Glomerular visceral epithelial cell (primary cell): ENCODE data around the gene INPP5A.

Experiments
- DNase-seq: peaks from one replicate; pipeline ENCODE4 v3.0.0-alpha.2; 2016; ENCODE audit errors: extremely low spot score

INPP5A gene

DNA sequence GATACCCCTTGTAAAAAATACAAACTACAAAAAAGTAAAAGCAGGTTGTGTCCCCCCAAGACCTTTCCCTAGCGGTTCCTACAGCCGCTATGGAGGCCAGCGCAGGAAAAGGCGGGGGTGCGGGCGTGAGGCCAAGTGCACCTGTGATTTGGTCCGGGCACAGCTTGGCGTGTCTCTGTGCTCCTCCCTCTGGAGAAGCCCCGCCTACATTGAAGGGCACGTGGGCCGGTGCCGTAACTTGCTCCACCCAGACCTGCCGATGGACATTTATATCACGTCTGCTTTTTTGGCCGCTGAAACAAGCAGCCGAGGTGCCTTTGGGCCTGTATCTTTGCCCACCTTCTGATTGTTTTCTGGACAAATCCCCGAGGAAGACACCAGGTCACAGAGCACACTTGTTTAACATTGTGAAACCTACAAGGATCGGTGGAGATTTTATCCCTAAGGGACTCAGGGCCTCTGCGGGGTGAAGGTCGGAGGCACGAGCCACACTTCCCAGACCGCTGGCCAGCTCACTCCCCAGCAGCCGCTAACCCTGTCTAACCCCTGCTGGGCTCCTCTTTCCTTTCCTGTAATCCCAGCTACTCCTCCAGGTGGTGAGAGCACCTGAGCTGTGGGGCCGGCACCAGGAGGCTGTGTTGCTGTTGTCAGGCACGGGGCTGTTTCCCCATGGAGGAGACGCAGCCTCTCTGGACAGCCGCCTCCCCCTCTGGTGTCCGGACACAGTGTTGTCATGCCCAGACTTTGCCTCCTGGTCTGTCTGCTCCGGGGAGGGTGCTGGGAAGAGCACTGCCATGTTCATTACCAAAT lies 18.8 kb upstream of the INPP5A start:
- no peak for DNase-seq

DNA sequence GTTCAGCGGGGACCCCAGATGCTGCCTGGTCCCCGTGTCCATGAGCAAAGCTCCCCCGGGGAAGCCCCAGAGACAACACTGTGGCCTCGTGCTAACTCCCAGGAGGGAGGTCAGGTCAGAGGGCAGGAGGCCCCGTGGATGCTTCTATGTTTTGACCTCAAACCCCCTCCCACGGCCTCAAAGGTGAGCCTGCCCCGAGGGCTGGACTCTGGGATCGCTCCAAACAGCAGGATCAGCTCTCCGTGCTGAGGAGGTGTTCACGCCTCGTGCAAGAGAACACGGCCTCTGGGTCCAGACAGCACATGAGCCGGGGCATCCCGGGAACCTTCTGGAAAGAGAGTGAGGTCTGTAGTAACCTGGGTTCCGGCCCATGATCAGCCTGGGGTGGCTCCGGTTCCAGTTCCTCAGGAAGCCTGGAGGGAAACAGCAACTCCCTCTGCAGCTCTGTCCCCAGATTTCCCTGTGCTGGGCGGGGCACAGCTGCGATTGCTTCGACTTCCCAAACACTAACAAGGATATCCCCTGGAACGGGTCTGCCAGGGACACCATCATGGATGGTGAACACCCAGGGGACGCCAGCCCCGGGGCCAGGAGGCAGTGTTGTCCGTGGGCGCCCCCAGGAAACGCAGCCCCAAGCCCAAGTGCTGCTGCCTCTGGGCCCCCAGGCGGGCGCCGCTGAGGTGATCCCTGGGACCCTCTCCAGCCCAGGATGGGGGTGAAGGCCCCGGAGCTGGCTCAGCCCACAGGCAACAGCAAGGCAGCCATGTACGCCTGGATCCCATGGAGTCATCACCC lies 18.0 kb upstream of the INPP5A start:
- DNase-seq, result no peak

DNA sequence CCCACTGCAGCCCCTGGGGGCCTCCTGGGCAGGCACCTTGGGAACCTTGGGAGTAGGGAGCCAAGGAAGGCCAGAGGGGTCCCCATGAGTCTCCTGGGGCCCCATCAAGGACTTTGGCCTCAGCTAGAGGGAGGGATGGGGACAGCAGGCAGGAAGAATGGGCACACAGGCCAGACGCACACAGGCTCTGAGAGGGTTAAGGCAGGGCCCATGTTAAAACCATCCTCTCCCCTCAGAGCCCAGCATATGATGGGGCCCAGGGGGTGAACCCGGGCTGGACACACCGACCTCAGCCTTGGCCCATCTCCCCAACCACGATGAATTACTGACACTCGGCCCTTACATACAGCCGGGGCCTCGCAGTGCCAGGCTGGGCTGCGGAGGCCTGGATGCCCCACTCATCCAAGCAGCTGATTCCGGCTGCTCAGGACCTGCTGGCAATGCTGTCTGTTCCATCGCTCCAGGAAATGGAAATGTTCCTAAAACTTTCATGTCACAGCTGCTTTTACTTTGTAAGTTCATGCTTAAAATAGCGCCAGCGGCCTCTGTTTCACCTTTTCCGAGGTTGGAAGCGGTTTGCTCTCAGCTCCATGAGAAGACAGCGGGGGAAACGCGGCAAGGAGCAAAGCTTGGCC lies 17.3 kb upstream of the INPP5A start:
- no peak for DNase-seq

DNA sequence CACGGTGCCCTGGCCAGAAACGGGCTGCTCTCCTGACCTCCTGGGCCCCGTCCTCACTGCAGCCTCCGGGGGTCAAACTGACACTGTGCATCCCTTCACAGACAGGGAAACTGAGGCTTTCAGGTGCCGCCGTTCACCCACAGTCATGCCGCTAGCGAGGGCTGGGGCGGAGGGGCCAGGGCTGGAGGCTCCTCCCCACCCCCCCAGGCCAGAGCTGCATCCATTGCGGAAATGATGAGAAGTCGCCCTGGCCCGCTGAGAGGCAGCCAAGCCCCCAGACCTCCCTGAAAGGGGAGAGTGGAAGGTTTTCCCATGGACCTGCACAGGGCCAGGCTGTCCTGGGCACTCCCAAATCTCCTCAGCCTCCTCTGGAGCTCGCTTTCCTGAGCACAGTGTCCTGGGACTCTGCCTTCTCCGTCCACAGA lies 16.5 kb upstream of the INPP5A start:
- DNase-seq, result no peak

DNA sequence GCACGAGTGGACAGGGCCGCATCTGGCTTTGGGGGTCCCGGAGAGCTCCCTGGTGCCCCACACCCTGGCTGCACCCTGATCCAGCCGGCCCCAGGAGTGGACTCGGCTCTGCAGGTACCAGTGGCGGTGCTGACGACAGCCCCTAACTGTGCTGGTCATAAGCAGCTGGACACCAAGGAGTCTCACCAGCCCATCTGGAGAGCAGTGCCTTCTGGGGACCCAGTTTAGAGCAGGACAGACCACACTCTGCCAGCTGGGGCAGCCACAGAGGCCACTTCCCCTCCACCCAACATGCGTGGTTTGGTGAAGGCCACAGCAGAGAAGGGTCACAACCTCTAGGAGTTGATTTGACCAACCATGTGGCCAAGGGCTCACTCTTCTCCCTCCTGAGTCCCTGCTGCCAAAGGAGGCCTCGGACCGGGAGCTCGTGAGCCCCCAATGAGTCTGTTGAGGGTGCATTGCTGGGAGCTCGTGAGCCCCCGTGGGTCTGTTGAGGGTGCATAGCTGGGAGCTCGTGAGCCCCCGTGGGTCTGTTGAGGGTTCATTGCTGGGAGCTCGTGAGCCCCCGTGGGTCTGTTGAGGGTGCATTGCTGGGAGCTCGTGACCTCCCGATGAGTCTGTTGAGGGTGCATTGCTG lies 16.0 kb upstream of the INPP5A start:
- no peak for DNase-seq

DNA sequence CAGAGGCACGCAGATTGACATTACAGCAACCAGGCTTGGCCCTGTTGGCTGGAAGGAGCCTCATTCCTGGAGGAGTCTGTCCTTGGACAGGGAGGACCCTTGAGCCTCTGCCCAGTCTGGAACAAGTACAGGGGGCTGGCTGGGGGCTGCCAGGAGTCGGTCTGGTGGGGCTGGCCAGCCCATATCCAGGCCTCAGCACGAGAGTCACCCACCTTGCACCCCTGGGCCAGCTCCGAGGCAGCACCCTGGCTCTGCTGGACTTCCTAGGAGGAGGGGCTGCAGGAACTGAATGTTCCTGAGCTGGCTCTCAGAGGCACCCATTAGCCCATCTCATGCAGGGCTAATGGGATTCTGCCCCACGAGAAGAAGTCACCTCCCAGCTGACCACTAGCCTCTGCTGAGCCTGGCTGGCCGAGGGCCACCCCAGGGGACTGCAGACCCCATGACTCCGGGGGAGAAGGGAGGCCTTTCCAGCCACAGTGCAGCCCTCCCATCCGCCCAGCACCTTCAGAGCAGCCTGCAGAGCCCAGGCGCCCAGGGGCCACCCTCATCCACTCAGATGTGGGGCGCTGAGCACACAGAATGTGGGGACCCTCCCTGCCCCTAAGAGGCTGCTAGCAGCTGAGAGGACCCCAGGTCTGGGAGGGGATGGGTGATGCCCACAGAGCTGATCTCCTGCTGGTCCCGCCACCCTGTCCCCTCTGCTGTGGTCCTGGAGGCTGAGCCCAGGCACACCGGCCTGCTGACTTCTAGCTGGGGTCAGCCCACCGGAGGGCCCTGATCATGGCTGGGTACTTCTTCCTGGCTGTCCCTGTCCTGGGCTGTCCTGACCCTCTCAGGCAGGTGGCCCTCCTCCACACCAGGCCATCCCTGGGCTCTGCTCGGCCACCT lies 14.8 kb upstream of the INPP5A start:
- no peak for DNase-seq

DNA sequence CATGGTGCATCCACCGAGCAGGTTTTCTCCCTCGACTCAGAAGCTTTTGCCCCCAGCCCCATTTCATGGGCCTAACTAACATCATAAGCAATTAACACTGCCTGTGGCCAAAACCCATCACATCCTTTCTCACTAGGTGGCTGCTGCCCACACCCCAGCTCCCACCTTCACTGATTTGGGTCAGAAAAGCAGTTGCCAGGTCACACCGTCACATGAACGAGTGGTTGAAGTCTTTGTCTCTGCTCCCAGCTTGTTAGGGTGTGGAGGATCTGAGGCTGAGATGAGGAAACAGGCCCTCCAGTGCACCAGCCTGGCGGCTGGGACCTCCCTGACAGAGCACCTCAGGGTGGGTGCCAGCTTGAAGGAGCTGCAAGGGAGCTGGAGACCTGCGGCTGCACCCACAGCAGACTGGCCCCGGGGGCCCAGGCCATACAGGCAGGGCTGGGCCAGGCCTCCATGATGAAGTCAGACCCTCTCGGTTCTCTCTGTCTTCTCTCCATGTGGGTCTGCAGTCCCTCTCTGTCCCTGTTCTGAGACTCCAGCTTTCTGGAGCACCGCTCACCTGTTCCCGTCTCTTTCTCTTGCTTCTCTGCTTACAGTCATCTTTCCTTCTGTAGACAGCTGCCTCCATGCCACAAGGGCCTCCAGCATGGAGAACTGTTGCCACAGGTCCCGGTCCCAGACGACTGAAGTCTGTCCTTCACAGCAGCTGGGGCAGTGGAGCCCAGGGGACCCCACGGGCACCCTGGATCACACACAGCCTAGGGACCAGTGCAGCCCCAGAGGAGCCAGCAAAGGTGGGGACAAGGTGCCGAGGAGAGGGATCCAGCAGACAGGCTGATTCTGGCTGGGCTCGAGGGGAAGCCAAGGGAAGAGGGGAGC lies 13.8 kb upstream of the INPP5A start:
- no peak for DNase-seq

DNA sequence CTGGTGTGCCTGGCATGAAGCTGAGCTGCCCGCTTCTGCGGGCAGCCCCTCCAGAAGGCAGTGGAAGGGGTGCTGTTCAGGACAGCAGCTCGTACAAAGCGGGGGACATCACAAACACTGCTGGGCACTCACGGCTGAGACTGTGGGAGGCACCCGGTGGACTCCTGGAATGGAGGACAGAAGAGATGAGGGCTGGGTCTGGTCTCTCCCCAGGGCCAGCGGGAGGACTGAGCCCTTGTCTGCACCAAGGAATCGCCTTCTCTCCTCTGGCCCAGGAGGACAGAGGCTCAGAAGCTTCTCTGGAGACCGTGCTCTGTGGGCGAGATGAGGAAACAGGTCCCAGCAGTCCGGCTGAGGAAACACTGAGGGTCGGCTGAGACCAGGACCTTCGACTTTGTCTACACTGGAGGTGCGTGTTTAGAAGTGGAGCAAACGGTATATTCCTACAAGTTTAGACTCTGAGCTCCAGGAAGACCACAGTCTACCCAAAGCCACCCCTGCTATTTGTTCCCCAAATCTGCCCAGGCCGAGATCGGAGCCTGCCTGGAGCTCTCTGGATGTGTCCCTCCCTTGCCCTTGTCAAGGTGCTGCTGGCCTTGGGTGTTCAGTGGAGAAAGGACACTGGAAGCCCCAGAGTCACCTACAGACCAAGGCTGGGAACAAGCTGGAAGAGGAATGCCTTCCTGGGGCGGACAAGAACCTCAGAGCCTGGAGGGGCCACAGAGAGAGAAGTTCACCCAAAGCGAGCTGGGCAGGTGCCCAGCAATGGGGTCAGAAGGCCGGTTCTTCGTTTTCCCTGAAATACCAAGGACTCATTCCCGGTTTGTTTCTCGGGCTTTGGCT lies 12.9 kb upstream of the INPP5A start:
- no peak for DNase-seq

DNA sequence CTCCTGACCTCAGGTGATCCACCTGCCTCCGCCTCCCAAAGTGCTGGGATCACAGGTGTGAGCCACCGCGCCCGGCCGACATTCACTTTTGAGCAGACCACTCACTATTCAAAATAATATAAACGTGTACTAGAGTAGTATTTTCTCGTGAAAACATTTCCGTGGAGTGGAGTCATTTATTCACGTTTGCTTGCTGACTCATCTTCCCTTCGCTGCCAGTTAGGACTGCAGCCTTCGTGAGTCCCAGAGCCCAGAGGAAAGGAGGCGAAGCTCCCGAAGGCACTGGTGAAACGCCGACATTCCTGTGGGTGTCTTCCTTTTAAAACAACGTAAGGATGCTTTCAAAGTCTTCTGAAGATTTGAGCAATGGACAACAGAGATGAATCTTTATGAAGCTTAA lies 10.9 kb upstream of the INPP5A start:
- DNase-seq, result peak; percentile 67

DNA sequence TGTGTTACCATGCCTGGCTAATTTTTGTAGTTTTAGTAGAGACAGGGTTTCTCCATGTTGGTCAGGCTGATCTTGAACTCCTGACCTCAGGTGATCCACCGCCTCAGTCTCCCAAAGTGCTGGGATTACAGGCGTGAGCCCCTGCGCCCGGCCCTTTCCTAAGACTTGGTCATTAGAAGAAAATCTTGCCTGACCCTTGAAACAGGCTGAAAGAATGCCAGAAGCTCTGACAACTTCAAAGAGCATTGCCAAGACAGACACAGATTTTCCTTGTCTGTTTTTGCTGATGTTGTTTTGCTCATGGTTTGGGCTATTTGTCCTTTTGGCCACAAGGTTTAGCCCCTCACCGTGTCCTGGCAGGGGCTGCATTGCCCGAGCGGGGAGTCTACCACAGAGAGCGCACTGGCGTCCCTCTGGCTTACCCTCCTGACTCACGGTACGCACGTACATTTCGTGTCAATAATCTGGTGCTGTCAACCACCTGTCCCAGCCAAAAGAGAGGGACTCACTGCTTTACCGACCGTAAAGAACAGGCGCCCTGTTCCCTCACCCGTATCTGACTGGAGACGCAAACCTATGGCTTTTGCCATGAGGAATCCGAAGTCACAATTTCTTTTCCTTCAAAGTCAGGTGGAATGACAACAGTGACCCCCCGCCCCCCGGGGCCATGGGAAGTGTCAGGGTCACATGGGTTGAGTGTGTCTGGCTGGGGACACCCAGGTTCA lies 10.1 kb upstream of the INPP5A start:
- no peak for DNase-seq

DNA sequence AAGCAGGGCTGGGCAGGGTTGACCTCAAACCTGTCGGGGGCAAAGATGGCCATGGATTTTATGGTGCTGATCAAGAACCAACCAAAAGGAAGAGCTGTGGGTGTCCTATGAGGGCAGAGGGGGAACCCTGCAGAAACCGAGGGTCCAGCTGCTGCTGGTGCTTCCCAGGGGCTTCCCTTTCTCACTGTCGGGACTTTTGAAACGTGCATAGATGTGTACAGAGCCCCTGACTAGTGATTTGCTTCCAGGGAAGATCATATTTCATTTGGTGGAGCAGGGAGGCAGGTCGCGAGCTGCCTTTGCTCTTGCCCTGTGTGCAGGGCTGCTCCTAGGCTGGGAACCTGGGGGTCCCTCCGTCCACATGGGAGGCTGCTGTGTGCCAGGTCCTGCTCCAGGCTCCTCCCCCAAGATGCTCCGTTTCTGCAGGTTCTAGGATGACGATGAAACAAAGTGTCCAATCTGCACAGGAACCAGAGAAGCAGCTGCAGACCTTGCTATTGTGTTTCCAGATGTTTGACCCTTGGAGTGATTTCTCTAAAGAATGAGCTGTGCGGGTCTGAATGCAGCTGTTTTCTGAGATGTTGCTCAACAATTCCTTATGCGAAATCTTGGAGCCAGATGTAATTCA lies 9.4 kb upstream of the INPP5A start:
- DNase-seq, result no peak

DNA sequence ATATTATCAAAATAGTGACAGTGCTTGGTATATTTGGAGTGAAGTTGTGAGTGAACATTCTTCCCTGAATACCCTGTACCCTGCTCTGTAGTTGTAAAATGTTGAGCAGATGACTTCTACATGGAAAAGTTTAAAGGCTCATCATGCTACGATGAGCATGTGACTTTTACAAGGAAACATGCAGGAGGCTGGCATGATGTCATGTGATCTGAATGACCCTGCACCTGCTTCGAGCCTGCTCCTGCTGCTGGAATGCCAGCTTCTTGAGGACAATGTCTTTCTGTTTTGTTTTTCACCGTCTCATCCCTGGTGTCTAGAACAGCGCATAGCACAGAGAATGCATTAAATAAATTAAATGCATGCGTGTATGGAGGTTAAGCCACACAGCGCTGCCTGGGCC lies 5.4 kb upstream of the INPP5A start:
- no peak for DNase-seq

DNA sequence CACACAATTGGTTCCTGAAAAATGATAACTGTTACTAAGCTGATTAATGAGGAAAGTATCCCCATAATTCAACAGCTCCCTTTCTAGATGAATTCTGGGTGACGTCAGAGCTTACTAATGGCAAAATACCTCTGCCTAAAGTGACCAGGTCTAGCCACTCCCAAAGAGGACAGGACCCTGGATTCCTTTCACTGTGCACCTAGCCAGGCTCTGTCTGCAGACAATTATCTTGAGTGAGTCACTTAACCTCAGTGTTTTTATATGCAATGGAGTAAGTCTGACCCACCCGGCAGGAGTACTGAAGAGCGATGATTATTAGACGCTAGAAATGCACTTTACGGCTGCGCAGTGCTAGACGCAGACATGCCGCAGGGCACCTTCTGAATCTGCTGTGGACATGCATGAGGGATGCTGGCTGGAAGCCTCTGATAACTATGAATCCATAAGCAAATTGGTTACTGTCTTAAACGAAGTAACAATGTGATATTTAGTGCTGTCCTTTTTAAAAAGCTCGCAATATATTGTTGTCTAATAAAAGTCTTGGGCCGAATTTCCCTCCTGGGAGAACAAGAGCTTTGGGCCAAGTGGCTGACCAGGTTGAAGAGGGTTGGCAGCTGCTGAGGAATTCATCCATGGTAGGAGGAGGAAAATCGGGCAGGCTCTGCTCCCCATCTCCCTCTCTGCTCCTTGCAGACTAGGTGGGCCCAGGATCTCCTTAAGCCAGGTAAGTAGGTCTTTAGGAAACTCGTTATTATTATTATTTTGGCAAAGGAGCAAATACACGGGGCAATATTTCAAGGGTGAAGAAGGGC lies 4.6 kb upstream of the INPP5A start:
- peak; percentile 94 for DNase-seq

DNA sequence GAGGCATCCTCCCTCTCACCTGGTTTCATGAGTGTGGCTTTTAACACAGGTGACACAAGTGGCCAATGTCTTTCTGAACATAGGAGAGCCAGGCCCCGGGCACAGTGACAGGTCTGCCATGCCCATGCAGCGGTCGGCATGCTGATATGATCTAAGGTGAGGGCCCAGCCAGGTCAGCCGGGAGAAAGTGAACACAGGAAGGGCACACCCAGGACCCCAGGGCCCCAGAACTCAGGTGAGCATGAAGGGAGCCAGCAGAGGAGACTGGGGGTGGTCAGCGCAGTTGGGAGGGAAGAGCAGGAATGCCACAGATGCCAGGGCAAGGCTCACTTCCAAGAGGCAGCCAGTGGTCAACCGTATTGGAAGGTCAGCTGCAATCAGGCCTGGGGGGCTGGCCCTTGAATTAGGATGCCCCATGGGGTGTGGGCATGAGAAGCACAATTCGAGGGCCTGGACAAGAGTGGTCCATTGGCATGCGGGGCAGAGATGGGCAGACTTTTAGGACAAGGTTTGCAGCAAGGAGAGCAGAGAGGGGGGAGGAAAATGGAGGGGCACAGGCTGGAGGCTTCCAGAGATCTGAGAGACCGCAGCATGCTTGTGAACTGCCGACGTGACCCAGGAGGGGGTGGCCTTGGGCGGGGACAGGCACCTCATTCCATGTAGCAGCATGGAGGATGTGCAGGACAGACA lies 3.9 kb upstream of the INPP5A start:
- DNase-seq, result no peak

DNA sequence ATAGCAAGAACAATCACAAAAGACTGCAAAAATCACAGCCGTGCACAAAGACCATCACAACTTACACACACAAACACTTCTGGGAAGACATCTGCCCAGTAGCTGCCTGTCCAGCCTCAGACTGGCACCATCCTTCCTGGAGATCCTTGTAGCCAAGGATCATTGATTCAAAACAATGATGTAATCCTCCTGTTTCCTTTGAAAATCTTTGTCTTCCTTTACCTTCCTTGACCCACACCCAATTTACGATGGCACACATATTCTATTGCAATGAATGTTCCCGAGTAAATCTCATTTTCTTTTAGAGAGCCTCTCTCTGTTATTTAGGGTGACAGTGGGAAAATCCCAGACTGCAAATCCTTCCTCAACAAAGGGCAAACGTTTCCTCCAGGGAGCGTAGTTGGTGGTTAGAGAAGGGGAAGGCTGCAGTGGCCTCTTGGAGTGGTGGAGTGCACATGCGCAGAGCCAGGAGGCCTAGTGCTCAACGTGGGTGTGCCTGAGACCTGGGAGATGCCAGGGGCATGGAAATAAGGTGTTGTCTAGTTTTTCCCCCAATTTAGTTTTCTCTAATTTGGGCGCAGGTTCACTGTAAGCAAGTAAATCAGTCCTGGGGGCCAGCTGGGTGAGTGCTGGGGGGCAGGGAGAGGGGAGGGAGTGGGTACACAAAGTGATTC lies 3.1 kb upstream of the INPP5A start:
- DNase-seq, result no peak

DNA sequence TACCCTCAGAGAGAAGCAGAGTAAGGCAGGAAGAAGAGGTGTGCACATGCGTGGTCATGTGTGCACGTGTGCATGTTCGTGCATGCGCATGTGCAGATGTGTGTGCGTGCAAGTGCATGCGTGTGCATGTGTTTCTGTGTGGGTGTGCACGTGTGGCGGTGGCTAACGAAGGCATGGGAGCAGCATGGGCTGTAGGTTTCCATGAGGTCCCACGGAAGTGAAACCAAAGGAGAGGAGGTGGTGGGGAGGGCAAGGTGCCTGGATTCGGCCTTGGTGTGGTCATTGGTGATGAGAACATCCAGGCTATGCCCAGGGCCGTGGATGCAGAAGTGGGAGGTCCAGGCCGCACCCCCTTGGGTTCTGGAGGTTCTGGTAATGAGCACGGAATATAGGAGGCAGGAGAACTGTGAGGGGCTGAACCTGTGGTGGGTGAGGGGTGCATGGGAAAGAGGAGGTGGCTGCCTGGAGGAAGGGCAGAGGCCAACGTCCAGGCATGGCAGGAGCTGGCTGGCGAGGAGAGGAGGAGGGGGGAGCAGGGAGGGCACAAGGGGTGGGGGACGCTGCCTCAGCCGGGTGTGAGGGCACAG lies 2.4 kb upstream of the INPP5A start:
- DNase-seq, result no peak
